Immature natural killer cell (primary cell): ENCODE data around the gene ZNF732. TPM values are rescaled to one million over a fixed set of nuclear protein-coding genes. Genes with fewer than 3 reads are reported as not detected.
"Not testable (repeated sequence)": the region's sequence is repeated elsewhere in the genome, so short reads cannot be mapped to it uniquely, and the experiment has no call there.

Experiments used
- DNase-seq, 3 donors: peaks; one replicate each; pipeline ENCODE4 v3.0.0; 2022; ENCODE audit warnings: mixed read lengths in 1 of 3
- H3K27ac Mint-ChIP-seq, 6 donors: one replicate each; pipeline ENCODE4 v1.8.0; 2020; ENCODE audit warnings: mixed read lengths in 6 of 6, mild to moderate bottlenecking in 5 of 6, inconsistent platforms in 4 of 6, moderate library complexity in 3 of 6
- H3K27me3 Mint-ChIP-seq, 3 donors: one replicate each; pipeline ENCODE4 v1.8.0; 2020 to 2021; ENCODE audit warnings: low read depth in 3 of 3, mild to moderate bottlenecking in 3 of 3, mixed read lengths in 3 of 3, moderate library complexity in 3 of 3, inconsistent platforms in 1 of 3
- H3K36me3 Mint-ChIP-seq, 3 donors: one replicate each; pipeline ENCODE4 v1.8.0; 2020; ENCODE audit warnings: mixed read lengths in 3 of 3, inconsistent platforms in 2 of 3, mild to moderate bottlenecking in 2 of 3
- H3K4me1 Mint-ChIP-seq, 2 donors: one replicate each; pipeline ENCODE4 v1.8.0; 2020; ENCODE audit warnings: inconsistent platforms in 2 of 2, mild to moderate bottlenecking in 2 of 2, mixed read lengths in 2 of 2, moderate library complexity in 1 of 2
- H3K4me3 Mint-ChIP-seq, 5 donors: one replicate each; pipeline ENCODE4 v1.8.0; 2020; ENCODE audit warnings: mild to moderate bottlenecking in 5 of 5, mixed read lengths in 5 of 5, inconsistent platforms in 3 of 5, moderate library complexity in 3 of 5
- H3K9me3 Mint-ChIP-seq, 6 donors: one replicate each; pipeline ENCODE4 v1.8.0; 2020; ENCODE audit warnings: mild to moderate bottlenecking in 6 of 6, mixed read lengths in 6 of 6, inconsistent platforms in 4 of 6, moderate library complexity in 3 of 6
- polyA plus RNA-seq, 3 donors: library from polyadenylated mRNA; unstranded; fragments of 300-500 nt; fragmentation: Illumina TruSeq; gene quantifications; one replicate each; pipeline ENCODE4 v1.2.3, GENCODE V29; 2021

The ZNF732 gene
- polyA plus RNA-seq, 3 donors from 2014 or later: 0.13 to 0.36 TPM; not detected in 1

DNA sequence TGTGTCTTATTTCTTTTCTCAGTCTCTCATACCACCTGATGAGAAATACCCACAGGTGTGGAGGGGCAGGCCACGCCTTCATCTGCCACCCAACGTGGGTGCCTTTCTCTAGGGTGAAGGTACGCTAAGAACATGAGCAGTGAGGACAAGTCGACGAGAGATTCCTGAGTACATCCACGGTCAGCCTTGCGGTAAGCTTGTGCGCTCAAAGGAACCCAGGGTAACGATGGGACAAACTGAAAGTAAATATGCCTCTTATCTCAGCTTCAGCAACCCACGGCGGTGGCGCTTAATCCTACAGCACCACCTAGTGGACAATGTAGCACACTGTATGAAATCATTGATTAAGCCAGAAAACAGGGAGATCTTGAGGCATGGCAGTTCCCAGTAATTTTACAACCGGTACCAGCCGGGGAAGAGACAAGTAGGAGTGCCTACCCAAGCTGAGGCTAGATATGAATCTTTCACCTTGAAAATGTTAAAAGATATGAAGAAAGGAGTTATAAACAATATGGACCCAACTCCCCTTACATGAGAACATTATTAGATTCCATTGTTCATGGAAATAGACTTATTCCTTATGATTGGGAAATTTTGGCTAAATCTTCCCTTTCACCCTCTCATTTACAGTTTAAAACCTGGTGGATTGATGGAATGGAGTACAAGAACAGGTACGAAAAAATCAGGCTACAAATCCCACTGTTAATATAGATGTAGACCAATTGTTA lies 63.0 kb downstream of the ZNF732 start:
- H3K36me3 Mint-ChIP-seq: peaks cover under 1 to 12% (median 9%) of the 10 kb centered on the region in 3 donors
- peaks cover 0 to 2% (median 2%) of the 10 kb centered on the region in 3 donors for H3K27me3 Mint-ChIP-seq
- H3K4me3 Mint-ChIP-seq: peak overlapping the region; percentile 80 to 94 (median 89)
- DNase-seq: peak; percentile 76 to 80 (median 79)
- peaks cover 18 to 20% of the 10 kb centered on the region in 2 donors for H3K4me1 Mint-ChIP-seq
- H3K27ac Mint-ChIP-seq: peak overlapping the region; percentile 85 to 94 (median 90)
- H3K9me3 Mint-ChIP-seq: peaks cover 8 to 24% (median 14%) of the 10 kb centered on the region in 6 donors

DNA sequence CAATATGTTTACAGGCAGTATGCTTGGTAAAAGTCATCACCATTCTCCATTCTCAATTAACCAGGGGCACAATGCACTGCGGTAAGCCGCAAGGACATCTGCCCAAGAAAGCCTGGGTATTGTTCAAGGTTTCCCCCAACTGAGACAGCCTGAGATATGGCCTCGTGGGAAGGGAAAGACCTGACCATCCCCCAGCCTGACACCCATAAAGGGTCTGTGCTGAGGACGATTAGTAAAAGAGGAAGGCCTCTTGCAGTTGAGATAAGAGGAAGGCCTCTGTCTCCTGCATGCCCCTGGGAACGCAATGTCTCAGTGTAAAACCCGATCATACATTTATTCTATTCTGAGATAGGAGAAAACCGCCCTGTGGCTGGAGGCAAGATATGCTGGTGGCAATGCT lies 63.9 kb downstream of the ZNF732 start:
- H3K4me3 Mint-ChIP-seq: peak overlapping the region; percentile 80 to 94 (median 89)
- peaks cover 20 to 21% of the 10 kb centered on the region in 2 donors for H3K4me1 Mint-ChIP-seq
- H3K27me3 Mint-ChIP-seq, H3K36me3 Mint-ChIP-seq: not testable (repeated sequence)
- DNase-seq: peak in 1 of 3 donors; percentile 5
- peak overlapping the region; percentile 85 to 94 (median 90) for H3K27ac Mint-ChIP-seq
- H3K9me3 Mint-ChIP-seq: peaks cover 1 to 15% (median 6%) of the 10 kb centered on the region in 6 donors

DNA sequence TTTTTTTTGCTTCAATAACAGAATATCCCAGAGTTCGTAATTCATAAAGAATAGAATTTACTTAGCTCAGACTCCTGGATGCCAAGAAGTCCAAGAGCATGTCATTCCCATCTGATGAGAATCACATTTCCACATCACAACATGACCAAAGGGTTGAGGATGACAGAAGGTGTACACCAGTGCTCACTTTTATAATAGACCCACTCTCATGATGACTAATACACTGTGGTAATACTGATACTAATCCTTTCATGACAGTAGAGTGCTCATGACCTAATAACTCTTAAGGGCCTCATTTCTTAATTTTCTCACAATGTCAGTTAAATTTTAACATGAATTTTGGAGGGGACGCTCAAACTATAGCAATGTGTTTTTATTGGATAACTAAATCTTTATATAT lies 69.2 kb downstream of the ZNF732 start:
- no peak overlapping the region for H3K4me3 Mint-ChIP-seq
- DNase-seq: no peak
- H3K4me1 Mint-ChIP-seq: peaks cover 45 to 59% of the 10 kb centered on the region in 2 donors
- H3K27me3 Mint-ChIP-seq: peaks cover 7 to 12% (median 9%) of the 10 kb centered on the region in 3 donors
- H3K36me3 Mint-ChIP-seq: peaks cover 0 to 15% (median 8%) of the 10 kb centered on the region in 3 donors
- H3K9me3 Mint-ChIP-seq: peaks cover 0 to 15% (median under 1%) of the 10 kb centered on the region in 6 donors
- H3K27ac Mint-ChIP-seq: no peak overlapping the region

DNA sequence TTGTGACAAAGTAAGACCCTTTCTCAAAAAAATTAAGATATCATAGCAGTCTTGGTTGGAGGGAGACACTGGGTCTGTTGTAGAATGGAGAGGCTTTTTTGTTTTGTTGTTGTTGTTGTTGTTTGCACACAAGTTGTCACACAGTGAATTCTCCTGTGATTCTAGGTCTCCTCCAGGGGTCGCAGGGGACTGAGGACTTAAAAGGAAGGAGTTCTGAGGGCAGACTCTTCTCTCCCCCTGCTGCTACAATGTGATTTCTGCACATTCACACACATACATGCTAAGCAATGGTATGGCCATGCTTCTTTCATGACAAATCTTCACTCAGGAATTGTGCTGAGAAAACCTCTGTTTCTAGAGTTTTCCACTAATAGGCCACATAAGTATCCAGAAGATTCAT lies 71.1 kb downstream of the ZNF732 start:
- Mint-ChIP-seq H3K27me3 (peaks cover 10 to 19% (median 16%) of the 10 kb centered on the region in 3 donors), H3K36me3 (peaks cover 4 to 23% (median 8%) of the 10 kb centered on the region in 3 donors), H3K9me3 (peaks cover 0 to 27% (median 3%) of the 10 kb centered on the region in 6 donors), H3K27ac (no peak overlapping the region), H3K4me3 (peak overlapping the region in 2 of 5 donors; percentile 21 to 25), H3K4me1 (peaks cover 59 to 75% of the 10 kb centered on the region in 2 donors)
- DNase-seq: no peak

DNA sequence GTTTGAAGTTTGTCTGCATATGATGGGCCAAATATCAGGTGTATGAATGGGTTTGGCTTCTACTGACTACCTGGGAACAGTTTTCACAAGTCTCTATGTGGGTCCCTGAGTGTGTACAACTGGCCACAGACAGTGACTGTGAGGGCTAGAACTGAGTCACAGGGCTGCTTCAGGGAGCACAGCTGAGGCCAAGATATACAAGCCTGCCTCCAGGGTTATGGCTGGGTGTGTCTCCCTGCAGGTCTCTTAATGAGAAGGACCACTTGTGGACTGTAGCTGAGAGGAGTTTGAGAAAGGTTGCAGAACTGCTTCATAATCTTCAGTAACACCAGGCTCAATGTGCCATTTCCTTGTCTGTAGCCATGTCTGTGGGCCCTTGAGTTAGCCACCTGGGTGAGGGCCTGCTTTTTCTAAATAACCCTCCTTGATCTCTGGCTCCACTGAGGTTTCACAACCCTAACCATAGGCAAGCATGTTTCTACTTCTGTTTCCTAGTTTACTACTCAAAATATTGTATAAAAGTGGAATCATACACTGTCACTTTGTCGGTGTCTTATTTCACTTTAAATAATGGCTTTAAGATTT lies 81.3 kb downstream of the ZNF732 start:
- H3K9me3 Mint-ChIP-seq: peaks cover 0 to 3% (median under 1%) of the 10 kb centered on the region in 6 donors

More for the DNA sequence above, 81.3 kb downstream of the ZNF732 start:
- peaks cover 35 to 43% of the 10 kb centered on the region in 2 donors for H3K4me1 Mint-ChIP-seq
- peaks cover 0 to 3% (median 2%) of the 10 kb centered on the region in 3 donors for H3K27me3 Mint-ChIP-seq
- H3K36me3 Mint-ChIP-seq: peaks cover 4 to 15% (median 11%) of the 10 kb centered on the region in 3 donors
- peak overlapping the region; percentile 42 to 74 (median 64) for H3K4me3 Mint-ChIP-seq
- H3K27ac Mint-ChIP-seq: peak overlapping the region; percentile 63 to 89 (median 86)
- DNase-seq: peak; percentile 42 to 62 (median 52)

Other genes starting within 250 kb of the ZNF732 start
- gene ZNF718, start 181.0 kb downstream of the ZNF732 start, polyA plus RNA-seq: 10 to 100 TPM in 2 of 3 donors, 1 to 10 TPM in 1; 9.3 to 14.6 (median 12.1) TPM
- 1 to 10 TPM; 5.2 to 8.1 (median 6.2) TPM for gene ZNF141, start 32.3 kb upstream of the ZNF732 start, polyA plus RNA-seq
- gene ZNF721, start 193.7 kb upstream of the ZNF732 start, polyA plus RNA-seq: 10 to 100 TPM; 16.3 to 30.4 (median 23.0) TPM
- gene PIGG, start 193.7 kb upstream of the ZNF732 start, polyA plus RNA-seq: 10 to 100 TPM; 22.8 to 30.6 (median 24.9) TPM